Lower leg skin (tissue), 3 donors: ENCODE measurements around the gene TSNAXIP1.

Source experiments
- CTCF ChIP-seq, 3 donors: fragments of 450-650 bp; IDR thresholded peaks; one replicate each; pipeline ENCODE4 v1.5.1; 2016; ENCODE audit warnings: antibody characterized with exemption in 3 of 3, mild to moderate bottlenecking in 3 of 3, moderate library complexity in 2 of 3
- POLR2A ChIP-seq, 2 donors: fragments of 450-650 bp; IDR thresholded peaks; one replicate each; pipeline ENCODE4 v1.6.1; 2016 to 2017; ENCODE audit warnings: antibody characterized with exemption in 2 of 2, mild to moderate bottlenecking in 1 of 2, moderate library complexity in 1 of 2

- TF ChIP-seq CTCF (IDR thresholded peaks at IDR 0.05) (no peak), POLR2A (IDR thresholded peaks at IDR 0.05) (no peak)
Measured at GRCh38 chr16:67764158-67764667, 42.5 kb upstream of the TSNAXIP1 start.
